G401 (cell line): ENCODE results near the gene LBR. TPM values are rescaled to one million over a fixed set of nuclear protein-coding genes. Genes with fewer than 3 reads are reported as not detected.
A peak's percentile ranks its signal among the peaks of the same experiment; 100 is the strongest.
"Not testable (repeated sequence)": the region's sequence is repeated elsewhere in the genome, so short reads cannot be mapped to it uniquely, and the experiment has no call there.

Experiments
- DNase-seq: peaks from one replicate; pipeline ENCODE4 v3.0.0-alpha.2; 2015; ENCODE audit warnings: low spot score
- in situ Hi-C: cut with HindIII; loops from 2 replicates; pipeline ENCODE4 v1.10.0; 2016; ENCODE audit warnings: low sequenced_read_pairs, mixed read lengths
- total RNA-seq: library from RNA; depleted of rRNA; stranded (reverse); fragments of >200 nt; shearing (Covaris generic); gene quantifications from 2 replicates; pipeline ENCODE4 v1.2.3, GENCODE V29; 2014; rRNA removed

LBR gene
- total RNA-seq: 31.6 and 49.1 TPM in 2 replicates

DNA sequence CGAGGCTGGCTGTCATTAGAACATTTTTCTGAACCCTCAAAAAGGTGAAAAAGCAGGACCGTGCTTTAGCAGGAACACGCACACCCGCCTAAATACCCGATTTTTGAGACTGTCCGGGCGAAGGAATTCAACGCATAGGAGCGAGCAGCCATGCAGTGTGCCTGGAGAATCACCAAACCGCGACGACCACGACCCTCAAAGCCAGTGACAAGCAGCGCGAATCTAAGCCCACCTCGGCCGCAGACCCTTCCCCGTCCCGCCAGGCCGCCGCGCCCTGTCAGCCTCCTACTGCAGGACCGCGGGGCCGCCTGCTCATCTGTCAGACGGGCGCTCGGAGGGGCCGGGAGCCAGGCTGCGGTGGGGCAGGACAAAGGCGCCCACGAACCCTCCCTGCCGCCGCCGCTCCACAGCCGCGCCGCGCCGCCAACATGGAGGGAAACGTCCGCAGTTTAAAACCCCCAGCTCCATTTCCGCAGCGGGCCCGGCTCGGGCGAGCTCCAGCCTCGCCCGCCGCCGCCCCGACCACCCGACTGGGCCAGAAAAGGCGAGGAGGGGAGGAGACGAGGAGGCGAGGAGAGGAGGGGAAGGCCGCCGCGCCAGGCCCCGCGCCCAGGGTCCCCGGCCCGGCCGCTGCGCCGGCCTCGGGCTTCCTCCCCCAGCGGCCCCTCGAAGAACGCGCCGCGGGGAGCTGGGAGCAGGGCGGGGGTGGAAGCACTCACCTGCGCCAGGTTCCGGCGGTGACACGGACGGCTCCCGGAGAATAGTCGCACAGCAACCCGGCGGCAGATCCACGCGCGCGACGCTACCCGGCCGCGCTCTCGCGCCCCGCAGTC lies at the start of gene LBR:
TSS of gene LBR (minus strand) at position 804 of the 833 bp plus-strand sequence. CDS start 3,963 bp downstream, outside the sequence.
- in situ Hi-C loops: no loop called here
- DNase-seq: peak; percentile 43

DNA sequence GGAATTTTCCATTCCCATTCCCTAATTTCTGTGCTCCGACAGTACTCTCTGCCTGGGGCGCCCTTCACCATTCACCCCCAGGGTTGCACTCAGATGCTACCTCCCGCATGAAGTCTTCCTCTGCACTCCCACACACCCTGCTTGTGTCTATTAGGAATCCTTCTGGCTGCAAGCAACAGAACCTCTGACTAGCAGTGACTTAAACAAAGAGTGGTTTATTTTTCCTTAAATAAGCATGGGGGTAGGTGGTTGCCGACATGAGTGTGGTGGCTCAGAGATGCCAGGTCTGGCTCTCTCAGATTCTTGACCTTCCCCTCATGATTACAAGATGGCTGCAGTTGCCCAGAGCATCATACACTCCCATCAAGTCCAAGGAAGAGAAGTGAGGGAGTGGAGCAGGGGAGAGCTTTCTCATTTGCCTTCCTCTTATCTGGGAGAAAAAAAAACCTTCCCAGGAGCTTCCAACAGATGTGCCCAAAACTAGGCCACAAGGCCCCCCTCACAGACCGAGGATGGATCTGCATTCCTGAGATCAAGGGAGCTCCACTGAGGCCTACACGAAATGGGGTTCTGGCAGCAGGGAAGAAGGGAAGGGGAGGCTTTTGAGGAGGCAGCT lies 49.6 kb upstream of the LBR start:
- in situ Hi-C loops: no loop called here
- no peak for DNase-seq

DNA sequence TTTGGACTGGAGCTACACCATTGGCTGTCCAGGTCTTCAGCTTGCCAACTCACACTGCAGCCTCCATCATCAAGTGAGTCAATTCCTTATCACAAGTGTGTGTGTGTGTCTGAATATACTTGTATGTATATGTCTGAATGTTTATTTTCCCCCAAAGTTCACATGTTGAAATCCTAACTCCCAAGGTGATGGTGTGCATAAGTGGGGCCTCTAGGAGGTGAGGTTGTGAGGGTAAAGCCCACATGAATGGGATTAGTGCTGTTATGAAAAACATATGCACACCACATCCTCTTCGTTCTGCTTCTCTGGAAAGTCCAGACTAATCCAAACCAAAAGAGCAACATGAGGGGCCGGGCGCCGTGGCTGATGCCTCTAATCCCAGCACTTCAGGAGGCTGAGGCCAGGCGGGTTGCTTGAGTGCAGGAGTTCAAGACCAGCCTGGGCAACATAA lies 48.7 kb upstream of the LBR start:
- in situ Hi-C loops: no loop called here
- no peak for DNase-seq

DNA sequence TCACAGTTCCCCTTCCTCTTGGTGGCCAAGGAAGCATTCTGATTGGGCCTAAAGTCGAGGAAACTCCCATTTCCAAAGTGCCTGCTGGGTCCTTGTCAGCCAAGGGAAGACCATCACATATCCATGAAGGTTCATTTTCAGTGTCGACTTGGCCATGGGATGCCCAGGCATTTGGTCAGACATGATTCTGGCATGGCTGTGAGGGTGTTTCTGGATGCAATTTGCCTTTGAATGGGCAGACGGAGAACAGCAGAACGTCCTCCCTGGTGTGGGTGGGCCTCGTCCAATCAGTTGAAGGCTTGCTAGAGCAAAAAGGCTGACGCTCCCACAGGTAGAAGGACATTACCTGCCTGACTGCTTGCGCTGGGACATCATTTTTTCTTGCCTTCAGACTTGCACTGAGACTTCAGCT lies 48.3 kb upstream of the LBR start:
- DNase-seq: no peak
- in situ Hi-C loops: no loop called here

DNA sequence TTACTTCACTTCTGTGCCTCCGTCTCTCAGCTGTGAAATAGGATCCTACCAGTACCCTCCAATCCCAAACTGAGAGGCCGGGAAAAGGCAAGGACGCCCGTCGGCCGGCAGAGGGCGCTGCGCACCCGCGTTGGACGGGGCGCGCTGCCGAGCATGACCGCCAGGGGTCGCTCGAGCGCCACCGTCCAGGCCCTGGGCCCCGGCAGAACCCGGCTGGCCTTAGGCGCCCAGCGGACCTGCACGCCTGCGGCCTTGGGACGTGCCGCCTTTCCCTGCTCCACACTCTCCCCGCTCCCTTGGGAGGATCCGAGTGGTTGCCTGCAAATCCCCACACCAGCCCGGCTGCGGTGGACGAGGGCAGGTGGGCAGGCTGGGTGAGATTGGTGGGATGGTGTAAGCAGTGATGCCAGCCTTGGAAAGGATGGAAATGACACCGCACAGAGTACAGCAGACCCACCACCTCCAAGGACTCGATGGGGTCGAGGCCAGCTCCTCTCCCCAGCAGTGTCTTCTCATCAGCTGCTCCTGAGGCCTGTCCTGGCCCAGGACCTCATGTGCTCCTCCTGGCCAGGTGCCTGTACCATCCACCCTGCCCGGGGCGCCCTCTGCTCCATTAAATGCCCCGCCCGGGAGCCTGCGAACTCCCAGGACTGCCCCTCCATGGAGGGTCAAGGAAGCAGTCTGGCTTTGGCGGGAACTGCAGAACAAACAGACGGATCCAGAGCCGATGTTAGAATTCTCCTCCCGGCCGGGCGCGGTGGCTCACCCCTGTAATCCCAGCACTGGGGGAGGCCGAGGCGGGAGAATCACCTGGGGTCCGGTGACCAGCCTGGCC lies 47.4 kb upstream of the LBR start:
- in situ Hi-C loops: no loop called here
- DNase-seq: peak; percentile 44

DNA sequence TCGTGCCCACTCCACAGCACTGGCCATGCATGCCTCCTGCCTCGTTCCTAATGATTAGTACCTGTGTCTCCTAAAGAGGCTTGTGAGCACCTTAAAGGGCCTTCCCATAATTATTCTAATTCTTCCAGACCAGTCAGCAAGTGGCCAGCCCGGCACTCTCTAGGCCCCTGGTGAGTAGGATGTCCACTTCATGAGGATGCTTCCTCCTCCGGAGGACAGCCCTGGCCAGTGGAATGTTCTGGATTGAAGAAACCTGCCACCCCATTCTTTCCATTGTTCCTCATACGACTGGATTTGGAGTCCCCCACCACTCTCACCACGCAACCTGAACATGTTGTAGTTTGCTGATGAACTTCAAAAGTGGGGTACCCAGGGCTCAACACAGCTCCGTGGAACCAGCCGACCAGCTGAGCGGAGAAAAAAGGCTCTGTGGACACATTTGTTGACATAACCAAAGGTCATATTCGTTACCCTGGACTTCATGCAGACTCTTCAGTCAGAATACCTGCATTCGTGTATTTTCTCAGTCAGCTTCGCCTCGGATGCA lies 46.7 kb upstream of the LBR start:
- no peak for DNase-seq
- in situ Hi-C loops: no loop called here

DNA sequence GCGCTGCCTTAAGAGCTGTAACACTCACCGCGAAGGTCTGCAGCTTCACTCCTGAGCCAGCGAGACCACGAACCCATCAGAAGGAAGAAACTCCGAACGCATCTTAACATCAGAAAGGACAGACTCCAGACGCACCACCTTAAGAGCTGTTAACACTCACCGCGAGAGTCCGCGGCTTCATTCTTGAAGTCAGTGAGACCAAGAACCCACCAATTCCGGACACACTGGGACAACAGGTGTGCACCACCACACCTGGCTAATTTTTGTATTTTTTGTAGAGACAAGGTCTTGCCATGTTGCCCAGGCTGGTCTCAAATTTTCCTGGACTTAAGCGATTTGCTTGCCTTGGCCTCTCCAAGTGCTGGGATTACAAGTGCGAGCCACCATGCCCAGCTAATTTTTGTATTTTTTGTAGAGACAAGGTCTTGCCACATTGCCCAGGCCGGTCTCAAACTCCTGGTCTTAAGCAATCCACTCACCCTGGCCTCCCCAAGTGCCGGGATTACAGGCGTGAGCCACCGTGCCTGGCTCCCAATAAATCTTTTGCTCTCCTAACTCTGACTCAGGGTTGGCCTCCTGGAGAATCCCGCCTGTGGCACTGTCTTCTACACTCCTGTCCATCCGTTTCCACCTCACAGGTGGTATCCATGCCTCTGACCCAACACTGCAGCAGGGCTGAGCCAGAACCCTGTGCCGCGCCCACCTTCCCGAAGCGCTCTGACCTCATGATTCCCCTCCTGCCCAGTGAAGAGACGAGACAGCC lies 46.0 kb upstream of the LBR start:
- DNase-seq, in situ Hi-C loops: not testable (repeated sequence)

DNA sequence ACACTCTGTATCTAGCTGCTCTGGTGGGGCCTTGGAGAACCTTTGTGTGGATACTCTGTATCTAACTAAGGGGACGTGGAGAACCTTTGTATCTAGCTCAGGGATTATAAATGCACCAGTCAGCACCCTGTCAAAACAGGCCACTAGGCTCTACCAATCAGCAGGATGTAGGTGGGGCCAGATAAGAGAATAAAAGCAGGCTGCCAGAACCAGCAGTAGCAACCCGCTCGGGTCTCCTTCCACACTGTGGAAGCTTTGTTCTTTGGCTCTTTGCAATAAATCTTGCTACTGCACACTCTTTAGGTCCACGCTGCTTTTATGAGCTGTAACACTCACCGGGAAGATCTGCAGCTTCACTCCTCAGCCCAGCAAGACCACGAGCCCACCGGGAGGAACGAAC lies 45.4 kb upstream of the LBR start:
- in situ Hi-C loops, DNase-seq: not testable (repeated sequence)

DNA sequence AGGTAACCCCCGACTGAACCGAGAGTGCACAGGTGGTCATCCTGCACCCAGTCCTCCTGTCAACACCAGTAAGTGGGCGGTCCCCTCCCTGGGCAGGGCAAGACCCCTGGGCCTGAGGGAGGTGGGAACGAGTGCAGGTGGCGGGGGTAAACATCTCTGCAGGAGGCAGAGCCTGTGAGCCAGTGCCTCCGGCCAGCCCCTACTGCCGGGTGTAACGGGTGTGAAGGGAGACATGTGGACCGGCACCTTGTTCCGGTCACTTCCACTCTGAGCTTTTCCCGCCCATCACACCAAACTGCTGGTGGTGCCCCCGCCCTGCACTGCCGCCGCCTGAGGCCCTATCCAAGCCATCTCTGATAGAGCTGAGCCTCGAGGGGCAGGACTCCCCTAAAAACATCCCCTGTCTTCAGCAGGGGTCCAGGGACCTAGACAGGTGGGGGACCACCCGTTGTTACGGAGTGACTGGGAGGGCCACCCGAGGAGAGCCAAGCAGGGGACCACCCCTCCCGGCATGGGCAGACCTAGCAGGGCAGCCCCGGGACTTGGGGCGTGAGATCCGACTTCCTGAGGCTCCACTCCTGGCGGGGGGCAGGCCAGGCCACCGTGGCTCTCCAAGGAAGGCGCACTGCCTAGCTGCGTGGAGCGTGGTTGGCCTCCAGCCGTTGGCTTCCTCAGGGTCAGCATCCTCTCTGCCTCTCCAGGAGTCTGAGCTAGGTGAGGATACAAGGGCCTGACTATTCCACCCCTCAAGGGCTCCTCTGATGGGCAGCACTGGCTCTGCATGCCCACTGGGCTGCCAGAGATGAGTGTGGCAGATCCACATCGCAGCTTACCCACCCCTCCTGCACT lies 43.8 kb upstream of the LBR start:
- DNase-seq: no peak

DNA sequence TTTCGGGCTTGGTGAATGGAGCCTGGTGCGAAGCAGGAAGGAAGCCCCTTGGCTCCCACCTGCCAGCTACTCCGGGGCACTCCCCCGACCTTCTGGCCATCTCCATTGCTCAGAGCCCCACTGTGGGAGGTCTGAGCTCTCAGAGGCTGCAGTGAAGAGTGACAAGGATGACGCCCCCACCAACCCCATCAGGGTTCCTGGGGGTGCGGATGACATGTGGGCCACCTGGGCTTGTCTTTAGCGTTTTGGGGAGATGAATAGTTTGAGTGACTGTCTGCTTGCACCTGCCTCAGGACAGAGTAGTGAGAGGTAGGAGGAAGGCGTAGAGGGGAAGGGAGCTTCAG lies 43.2 kb upstream of the LBR start:
- DNase-seq: no peak
- in situ Hi-C loops: no loop called here

More for the DNA sequence above, 43.8 kb upstream of the LBR start:
- in situ Hi-C loops: no loop called here

DNA sequence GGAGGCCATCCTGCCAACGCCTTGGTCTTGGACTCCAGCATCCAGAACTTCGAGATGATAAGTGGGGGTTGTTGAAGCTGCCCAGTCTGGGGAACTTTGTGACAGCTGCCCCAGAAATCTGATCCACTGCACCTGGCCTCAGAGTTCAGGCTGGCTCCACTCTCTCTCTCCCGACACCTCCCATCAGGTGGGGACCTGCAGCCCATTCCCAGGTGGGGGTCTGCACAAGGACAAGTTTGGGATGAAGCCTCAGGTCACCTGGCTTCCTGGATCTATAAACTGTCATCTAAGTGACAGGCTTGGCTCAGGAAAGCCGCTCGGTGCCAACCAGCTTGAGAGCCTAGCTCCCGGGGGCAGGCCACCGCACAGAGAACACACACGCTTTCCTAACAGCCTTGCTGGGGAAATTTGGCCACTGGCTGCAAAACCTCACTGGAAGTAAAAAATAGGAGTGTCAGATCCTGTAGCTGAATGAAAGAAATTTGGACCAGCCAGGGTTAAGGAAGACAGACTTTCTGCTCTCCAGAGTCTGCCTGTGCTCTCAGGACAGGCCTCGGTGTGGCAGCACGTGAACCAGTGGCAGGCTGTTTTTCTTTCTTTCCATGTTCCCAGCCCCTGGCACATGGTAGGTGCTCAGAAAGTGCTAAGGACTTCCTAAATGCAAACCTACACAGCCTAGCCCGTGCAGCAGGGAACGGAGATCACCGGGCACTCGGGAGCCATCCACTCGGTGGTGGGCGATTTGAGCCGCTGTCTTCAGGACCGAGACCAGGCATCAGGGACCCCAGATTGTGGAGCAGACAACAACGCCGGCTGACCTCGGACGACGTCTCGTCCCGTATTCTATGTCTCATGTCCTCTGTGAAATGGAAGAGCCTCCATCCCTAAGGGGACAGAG lies 42.6 kb upstream of the LBR start:
- in situ Hi-C loops: no loop called here
- no peak for DNase-seq

DNA sequence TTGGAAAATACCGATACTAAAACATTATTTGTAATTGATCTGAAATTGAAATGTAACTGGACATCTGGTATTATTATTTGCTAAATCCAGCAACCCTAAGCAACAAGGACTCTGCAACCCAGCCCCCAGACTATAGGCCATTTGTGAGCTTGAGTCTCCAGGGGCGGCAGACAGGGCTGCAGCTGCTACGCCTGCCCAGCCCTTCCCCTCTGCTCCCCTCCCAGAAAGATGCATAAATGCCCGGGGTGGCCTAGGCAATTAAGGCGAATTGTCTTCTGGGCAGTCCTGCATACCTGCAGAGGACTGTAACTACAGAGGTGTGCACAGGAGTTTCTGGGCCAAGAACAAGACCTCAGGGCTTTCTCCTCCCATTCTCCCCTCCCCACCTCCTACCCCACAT lies 41.2 kb upstream of the LBR start:
- no peak for DNase-seq
- in situ Hi-C loops: no loop called here

DNA sequence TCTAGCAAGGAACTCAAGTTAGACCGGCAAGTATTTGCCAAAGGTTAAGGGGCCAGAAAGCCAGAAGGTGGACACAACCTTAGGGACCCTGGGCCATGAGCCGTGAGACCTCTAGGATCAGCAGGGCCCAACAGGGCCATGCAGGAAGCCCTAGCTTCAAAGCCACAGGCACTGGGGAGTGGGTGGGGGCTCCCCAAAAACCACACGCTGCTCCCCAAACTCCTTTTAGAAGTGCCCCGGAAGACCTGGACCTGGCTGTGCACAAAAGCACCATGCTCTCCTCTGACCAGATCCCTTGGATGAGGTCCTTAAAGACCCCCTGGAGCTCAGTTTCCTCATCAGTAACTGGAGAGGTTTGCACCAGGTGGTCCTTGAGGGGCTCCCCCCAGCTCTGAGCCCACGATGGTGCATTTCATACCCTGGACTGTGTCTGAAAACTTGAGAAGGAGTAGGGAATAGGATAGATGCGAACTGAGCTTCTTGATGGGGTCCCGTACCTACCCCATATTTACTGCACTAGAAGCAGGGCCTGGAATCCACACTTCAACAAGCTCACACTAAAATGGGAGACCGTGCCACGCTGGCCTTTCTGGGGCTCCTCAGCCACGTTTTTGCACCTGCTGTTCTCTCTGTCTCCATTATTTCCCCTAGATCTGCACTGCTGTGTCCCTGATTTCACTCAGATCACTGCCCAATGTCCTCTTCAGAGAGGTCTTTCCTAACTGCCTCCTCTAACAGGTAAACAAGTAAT lies 40.6 kb upstream of the LBR start:
- in situ Hi-C loops: no loop called here
- DNase-seq: no peak

DNA sequence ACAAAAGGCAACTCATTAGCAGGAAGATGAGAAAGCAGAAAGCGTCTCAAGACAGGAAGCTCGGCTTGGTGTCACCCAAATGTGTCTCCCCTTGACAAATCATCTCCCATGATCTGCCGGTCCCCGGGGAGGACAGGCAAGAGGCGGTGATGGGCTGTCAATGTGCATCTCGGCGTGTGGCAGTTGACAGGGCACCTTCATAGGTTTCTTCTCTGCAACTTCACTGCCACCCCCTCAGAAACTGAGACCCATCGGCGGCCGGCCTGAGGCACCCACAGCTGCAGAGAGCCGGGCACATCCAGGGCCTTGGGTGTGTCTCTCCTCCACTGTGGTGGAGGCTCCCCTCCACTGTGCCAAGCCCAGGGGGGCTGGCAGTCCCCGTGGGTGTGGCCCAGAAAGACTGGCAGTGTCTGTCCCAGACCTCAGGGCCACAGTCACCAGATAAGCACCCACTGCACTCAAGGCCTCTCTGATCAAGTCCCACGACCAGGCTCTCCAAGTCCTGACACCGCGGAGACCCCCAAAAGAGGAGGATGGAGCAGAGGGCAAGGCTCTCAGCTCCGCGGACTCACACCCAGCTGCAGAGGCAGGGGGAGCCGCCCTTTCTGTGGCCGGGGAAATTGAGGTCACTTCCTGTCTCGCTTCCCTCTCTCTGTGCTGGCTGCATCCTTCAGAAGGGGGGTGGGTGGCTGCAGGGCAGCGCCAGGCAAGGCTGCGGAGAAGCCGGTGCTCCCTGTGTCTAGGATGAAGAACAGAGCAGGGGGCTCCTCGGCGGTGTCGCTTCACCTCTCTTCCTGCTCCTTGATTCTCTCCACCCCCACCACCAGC lies 39.6 kb upstream of the LBR start:
- DNase-seq: no peak
- in situ Hi-C loops: no loop called here

DNA sequence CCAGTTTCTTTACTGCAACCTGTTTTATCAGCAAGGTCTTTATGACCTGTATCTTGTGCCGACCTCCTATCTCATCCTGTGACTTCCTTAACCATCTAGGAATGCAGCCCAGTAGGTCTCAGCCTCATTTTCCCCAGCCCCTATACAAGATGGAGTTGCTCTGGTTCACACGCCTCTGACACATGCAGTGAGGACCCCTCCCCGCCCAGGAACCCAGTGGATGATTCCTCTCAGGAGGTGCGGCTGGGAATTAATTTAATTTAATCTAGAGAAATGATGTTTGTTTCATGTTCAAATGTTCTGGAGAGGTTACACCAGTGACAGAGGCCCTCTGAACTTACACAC lies 39.0 kb upstream of the LBR start:
- in situ Hi-C loops: no loop called here
- no peak for DNase-seq
